DMS153 treated with DMSO at 0.1 percent for 48 hours (cell line): Measurements from ENCODE around the gene SH3TC2.
A peak's percentile ranks its signal among the peaks of the same experiment; 100 is the strongest.

Experiments
- DNase-seq: peaks from one replicate; lab custom pipeline; 2025; ENCODE audit not compliant: unreplicated experiment; lab: John Stamatoyannopoulos, UW

SH3TC2 gene

DNA sequence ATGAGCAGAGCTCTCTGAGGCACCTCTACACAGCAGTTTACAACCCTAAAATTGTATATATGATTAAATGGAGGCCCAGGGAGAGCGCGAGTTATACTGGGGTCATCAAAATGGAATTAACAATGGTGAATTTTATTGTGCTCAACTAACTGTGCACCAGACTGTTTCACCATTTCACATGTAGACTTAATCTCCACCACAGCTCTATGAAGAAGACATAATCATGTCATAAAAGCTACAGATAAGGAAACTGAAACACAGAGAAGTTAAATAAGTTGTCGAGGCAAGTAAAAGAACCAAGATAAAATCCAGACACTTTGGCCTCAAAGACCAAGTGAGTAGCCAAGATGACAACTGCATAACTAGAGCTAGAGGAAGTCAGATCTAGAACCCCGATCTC lies 1.5 kb downstream of the SH3TC2 start:
- DNase-seq = no peak

DNA sequence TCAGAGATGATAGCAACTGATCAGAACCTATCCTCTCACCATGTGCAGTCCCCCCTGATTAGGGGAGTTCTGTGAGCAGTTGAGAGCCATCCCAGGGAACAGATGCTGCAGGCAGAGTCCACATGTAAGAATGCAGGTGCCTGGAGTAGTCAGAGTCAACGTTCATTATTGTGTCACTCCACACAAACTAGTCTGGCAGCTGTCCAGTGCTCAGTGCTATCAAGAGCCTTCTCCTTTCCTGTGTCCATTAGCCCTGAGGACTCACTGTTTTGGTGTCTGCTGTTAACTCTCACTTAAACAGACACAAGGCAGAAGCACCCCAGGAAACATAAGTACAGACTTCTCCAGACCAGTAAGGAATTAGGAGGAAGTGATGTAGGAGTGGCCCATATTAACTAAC lies 2.5 kb downstream of the SH3TC2 start:
- peak; percentile 8 for DNase-seq

- DNase-seq = no peak
Observed at GRCh38 chr5:149056616-149057165, 6.2 kb downstream of the SH3TC2 start.

DNA sequence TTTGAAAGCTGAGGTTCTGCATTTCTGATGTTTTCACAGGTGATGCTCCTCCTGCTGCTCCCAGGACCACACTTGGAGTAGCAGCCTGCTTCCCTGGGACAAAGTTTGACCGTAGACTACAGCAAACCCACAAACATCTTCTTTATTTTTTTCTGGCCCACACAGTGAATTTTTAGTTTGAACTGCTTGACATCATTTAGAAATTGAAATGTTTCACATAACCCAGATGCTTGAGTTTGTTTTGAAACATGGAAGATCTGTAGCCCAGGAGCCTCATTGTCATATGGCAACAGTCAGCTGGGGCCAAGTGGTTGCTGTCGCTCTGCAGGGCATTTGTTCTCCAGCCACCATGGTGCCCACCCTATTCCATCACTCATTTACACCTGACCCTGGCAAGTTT lies 8.4 kb downstream of the SH3TC2 start:
- DNase-seq = no peak

DNA sequence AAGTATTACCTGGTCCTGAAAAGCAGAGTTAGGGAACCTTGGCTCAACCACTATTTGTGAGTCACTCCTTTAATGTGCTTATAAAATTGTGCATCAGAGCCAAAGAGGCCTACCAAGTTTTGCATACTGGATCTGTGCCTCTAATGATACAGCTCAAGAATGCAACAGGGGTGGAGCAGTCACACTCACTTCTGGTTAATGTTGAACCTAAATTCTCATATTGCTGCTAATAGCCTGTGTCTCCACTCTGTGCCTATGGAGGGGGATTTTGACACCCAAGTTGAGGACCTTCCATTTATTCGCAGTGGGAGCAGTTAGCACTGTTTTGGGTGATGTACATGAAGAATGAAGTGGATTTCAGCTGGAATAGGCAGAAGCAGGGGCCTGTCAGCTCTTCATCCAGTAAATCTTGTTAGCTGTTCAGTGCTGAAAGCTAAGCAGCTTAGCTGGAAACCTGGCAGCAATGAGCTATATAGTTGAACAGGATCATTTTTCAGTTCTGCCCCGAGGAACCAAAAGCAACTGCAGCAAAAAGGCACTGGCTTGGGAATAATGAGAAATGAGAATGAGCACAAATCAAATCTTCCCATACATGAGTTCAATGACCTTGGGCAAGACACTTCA lies 9.7 kb downstream of the SH3TC2 start:
- no peak for DNase-seq

DNA sequence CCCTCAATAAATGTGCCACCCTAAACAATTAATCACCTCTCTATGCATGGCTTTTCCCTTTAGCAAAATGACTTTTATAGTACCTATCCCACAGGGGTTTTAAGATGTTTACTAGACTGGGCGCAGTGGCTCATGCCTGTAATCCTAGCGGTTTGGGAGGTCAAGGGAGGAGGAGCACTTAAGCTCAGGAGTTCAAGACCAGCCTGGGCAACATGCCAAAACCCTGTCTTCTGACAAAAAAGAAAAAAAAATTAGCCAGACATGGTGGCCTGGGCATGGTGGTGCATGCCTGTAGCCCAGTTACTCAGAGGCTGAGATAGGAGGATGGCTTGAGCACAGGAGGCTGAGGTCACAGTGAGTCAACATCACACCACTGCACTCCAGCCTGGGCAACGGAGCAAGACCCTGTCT lies 13.5 kb downstream of the SH3TC2 start:
- no peak for DNase-seq

- no peak for DNase-seq
Observed at GRCh38 chr5:149048811-149049210, 14.1 kb downstream of the SH3TC2 start.

- no peak for DNase-seq
Observed at GRCh38 chr5:149047462-149047861, 15.4 kb downstream of the SH3TC2 start.

GRCh38 chr5:149046196-149046829 lies 16.5 kb downstream of the SH3TC2 start:
- DNase-seq = no peak

DNA sequence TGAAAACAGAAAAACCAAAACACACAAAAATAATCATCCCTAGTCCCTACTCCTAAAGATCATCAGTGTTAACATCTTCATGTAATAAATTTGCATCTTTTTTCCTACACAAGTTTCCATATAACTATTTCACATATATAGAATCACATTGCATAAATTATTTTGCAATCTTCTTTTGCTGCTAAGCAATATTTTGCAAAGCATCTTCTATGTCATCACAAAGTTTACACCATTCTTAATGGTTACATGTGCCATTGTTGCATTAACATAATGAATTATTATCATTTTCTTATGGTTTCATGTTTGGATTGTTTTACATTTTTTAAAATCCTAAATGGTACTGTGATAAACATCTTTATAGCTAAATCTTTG lies 17.8 kb downstream of the SH3TC2 start:
- no peak for DNase-seq

- DNase-seq = no peak
Observed at GRCh38 chr5:149044453-149045088, 18.3 kb downstream of the SH3TC2 start.

GRCh38 chr5:149043641-149044040 lies 19.2 kb downstream of the SH3TC2 start:
- no peak for DNase-seq

GRCh38 chr5:149042865-149043264 lies 20.0 kb downstream of the SH3TC2 start:
- no peak for DNase-seq

DNA sequence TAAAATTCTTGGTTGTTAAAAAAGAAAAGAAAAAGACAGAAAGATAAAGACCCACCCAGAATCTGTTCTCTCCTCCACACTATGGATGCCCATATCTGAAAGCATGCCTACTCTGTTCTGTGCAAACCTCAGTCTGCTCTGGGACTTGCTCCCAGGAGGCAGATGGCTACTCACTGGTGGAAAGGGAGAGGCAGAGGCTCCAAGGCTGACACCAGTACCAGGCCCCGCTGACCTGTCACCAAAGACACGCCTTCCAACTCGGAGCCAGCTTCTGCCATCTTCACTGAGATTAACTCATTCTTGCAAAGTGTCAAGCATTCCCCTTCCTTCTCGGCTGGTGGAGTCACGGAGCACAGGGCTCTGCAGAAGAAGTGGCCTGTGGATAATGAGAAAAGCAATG lies 21.6 kb downstream of the SH3TC2 start:
- DNase-seq = no peak

DNA sequence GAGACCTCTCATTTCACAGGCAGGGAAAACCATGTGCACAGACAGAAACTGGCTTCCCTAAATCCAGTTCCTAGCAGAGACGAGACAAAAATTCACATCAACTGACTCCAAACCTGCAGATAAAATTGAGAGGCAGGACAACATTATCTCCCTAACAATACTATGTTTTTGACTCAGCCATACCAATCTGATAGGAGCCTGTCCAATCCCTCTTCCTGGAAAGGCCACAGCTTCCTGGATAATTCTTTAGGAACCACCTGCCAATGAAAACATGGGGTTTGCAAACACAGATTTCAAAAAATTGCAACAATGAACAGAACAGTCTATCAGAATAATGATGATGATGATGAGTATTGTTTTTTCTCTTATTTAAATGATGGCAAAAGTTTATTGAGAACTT lies 22.4 kb downstream of the SH3TC2 start:
- DNase-seq = no peak

GRCh38 chr5:149039506-149039905 lies 23.4 kb downstream of the SH3TC2 start:
- no peak for DNase-seq

- no peak for DNase-seq
Observed at GRCh38 chr5:149038336-149039080, 24.4 kb downstream of the SH3TC2 start.

- no peak for DNase-seq
Observed at GRCh38 chr5:149037817-149038216, 25.0 kb downstream of the SH3TC2 start.

- DNase-seq = no peak
Observed at GRCh38 chr5:149036970-149037369, 25.9 kb downstream of the SH3TC2 start.

DNA sequence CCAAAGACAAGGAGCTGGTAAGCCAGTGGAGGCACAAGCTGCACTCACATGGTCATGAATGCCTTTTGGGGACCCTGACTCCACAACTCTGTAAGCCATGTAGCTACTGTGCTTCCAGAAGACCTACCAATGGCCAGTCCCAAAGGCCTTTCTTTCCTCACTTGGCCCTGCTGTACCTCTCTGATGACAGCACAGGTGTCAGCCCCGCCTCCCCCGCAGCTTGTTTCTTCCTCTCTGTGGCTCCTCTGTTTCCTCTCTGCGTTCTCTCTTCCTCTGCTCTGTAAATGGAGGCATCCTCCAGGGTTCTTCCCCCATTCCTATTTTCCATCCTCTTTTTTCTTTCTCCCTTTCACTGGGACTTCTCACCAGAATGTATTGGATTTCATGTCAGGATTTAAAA lies 26.7 kb downstream of the SH3TC2 start:
- no peak for DNase-seq

DNA sequence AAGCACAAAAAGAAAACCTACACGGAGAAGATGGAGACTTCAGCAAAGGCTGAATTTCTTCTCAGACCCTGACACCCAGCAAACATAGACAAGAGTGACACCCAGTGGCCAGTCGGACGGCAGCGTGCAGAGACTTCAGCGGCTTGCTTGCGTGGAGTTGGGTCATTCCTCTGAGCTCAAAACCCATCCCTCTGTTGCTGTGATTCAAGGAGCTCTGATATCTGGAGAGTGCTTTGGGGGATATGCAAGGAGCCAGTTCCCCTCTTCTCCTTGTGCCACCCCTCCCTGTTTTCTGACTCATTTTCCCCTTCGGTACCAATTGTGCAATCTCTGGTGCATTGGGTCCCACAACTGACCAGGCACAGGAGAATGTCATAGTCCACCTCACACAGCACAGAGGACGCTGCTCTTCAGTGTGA lies 27.5 kb downstream of the SH3TC2 start:
- DNase-seq = peak; percentile 39
